Astrocyte of the spinal cord (primary cell): ENCODE data around the gene BDKRB2.
A peak's percentile ranks its signal among the peaks of the same experiment; 100 is the strongest.

Experiments used
- DNase-seq: peaks from one replicate; pipeline ENCODE4 v3.0.0; 2011; ENCODE audit warnings: low read depth, low spot score
- H3K4me3 ChIP-seq: 2 replicates; pipeline ENCODE4 v1.5.1; 2011; ENCODE audit warnings: low read depth, mild to moderate bottlenecking, low read length, moderate library complexity
- CTCF ChIP-seq: IDR thresholded peaks from 2 replicates; pipeline ENCODE4 v1.5.1; 2012; ENCODE audit warnings: low read depth, mild to moderate bottlenecking, low read length, inconsistent platforms
- in situ Hi-C: cut with HindIII; loops from 2 replicates; pipeline ENCODE4 v1.10.0; 2017; ENCODE audit warnings: low sequenced_read_pairs

BDKRB2 gene

GRCh38 chr14:96201965-96202364, 2.7 kb upstream of the BDKRB2 start:
- no peak for TF ChIP-seq CTCF
- H3K4me3 ChIP-seq = no peak overlapping the region
- DNase-seq = no peak
- in situ Hi-C loops = no loop called here

- H3K4me3 ChIP-seq = no peak overlapping the region
- no peak for DNase-seq
- in situ Hi-C loops = no loop called here
- TF ChIP-seq CTCF = no peak
Observed at GRCh38 chr14:96202441-96203094, 2.1 kb upstream of the BDKRB2 start.

GRCh38 chr14:96203116-96203515, 1.5 kb upstream of the BDKRB2 start:
- in situ Hi-C loops = no loop called here
- no peak for DNase-seq
- no peak for TF ChIP-seq CTCF
- H3K4me3 ChIP-seq = no peak overlapping the region

GRCh38 chr14:96203635-96204034, 1.0 kb upstream of the BDKRB2 start:
- no peak for DNase-seq
- no peak overlapping the region for H3K4me3 ChIP-seq
- no peak for TF ChIP-seq CTCF
- in situ Hi-C loops = no loop called here

- TF ChIP-seq CTCF = no peak
- peak overlapping the region; percentile 50 for H3K4me3 ChIP-seq
- DNase-seq = no peak
Observed at GRCh38 chr14:96205059-96205977, 679 bp downstream of the BDKRB2 start.

GRCh38 chr14:96205978-96206360, 1.3 kb downstream of the BDKRB2 start:
- DNase-seq = no peak
- TF ChIP-seq CTCF = no peak
- in situ Hi-C loops = no loop called here
- H3K4me3 ChIP-seq = peak overlapping the region; percentile 50

More at GRCh38 chr14:96205059-96205977, 679 bp downstream of the BDKRB2 start:
- in situ Hi-C loops = no loop called here
